ENCODE results near the gene NUDT19.

- no peak for TF ChIP-seq CTCF (IDR thresholded peaks at IDR 0.05)
- TF ChIP-seq POLR2A (IDR thresholded peaks at IDR 0.05), result no peak
Measured at GRCh38 chr19:32649751-32650150, 41.9 kb upstream of the NUDT19 start.
